HG03342 (cell line): Measurements from ENCODE around the gene DOCK1.

Experiments
- ATAC-seq: cut with Tn5 transposase; IDR thresholded peaks from one replicate; pipeline ENCODE4 v1.9.1; 2021; ENCODE audit warnings: mild to moderate bottlenecking, moderate library complexity; ENCODE audit not compliant: unreplicated experiment

The DOCK1 gene

GRCh38 chr10:127129104-127129503 is 223.9 kb downstream of the DOCK1 start:
- ATAC-seq, result no peak

- no peak for ATAC-seq
Observed at GRCh38 chr10:127132451-127132850, 227.2 kb downstream of the DOCK1 start.

- ATAC-seq, result no peak
Observed at GRCh38 chr10:127133225-127133624, 228.0 kb downstream of the DOCK1 start.

GRCh38 chr10:127133672-127134500 is 228.7 kb downstream of the DOCK1 start:
- ATAC-seq, result no peak

- no peak for ATAC-seq
Observed at GRCh38 chr10:127135844-127136577, 230.8 kb downstream of the DOCK1 start.

GRCh38 chr10:127137391-127137790 is 232.2 kb downstream of the DOCK1 start:
- no peak for ATAC-seq

- no peak for ATAC-seq
Observed at GRCh38 chr10:127142136-127142535, 236.9 kb downstream of the DOCK1 start.

GRCh38 chr10:127142856-127143255 is 237.6 kb downstream of the DOCK1 start:
- no peak for ATAC-seq

GRCh38 chr10:127145173-127145572 is 239.9 kb downstream of the DOCK1 start:
- ATAC-seq, result no peak

GRCh38 chr10:127146661-127147060 is 241.4 kb downstream of the DOCK1 start:
- no peak for ATAC-seq

- ATAC-seq, result no peak
Observed at GRCh38 chr10:127148066-127148932, 243.1 kb downstream of the DOCK1 start.

GRCh38 chr10:127148933-127149220 is 243.6 kb downstream of the DOCK1 start:
- ATAC-seq, result no peak

GRCh38 chr10:127149501-127150081 is 244.4 kb downstream of the DOCK1 start:
- no peak for ATAC-seq

- ATAC-seq, result no peak
Observed at GRCh38 chr10:127150136-127150535, 244.9 kb downstream of the DOCK1 start.

GRCh38 chr10:127151541-127151940 is 246.3 kb downstream of the DOCK1 start:
- no peak for ATAC-seq

GRCh38 chr10:127151981-127152699 is 246.9 kb downstream of the DOCK1 start:
- no peak for ATAC-seq

- ATAC-seq, result no peak
Observed at GRCh38 chr10:127153181-127153580, 248.0 kb downstream of the DOCK1 start.

GRCh38 chr10:127154831-127155620 is 249.8 kb downstream of the DOCK1 start:
- ATAC-seq, result no peak

- no peak for ATAC-seq
Observed at GRCh38 chr10:127157089-127157488, 251.9 kb downstream of the DOCK1 start.
